Measurements from ENCODE around the gene CLSTN2. TPM values are rescaled to one million over a fixed set of nuclear protein-coding genes. Genes with fewer than 3 reads are reported as not detected.

CLSTN2 gene
- total RNA-seq = not detected

GRCh38 chr3:139935016-139935865, at the start of gene CLSTN2:
Gene CLSTN2 (plus strand): TSS chr3:139935185.
- Mint-ChIP-seq H3K27ac (no peak within 1 kb of the TSS), H3K4me3 (no peak within 1 kb of the TSS), H3K36me3 (ENCODE audit: low read depth) (no peaks in the 10 kb centered on the region), H3K27me3 (ENCODE audit: low read depth) (peaks cover 47% of the 10 kb centered on the region), H3K4me1 (ENCODE audit: low read depth) (peaks cover 11% of the 10 kb centered on the region), H3K9me3 (ENCODE audit: insufficient read depth) (no peaks in the 10 kb centered on the region)
- CTCF ChIA-PET = no interaction called here
- peak; percentile 69 for ATAC-seq
- POLR2A ChIA-PET = no interaction called here
- DNase-seq = peak; percentile 32

GRCh38 chr3:139887431-139887830, 47.6 kb upstream of the CLSTN2 start:
- ATAC-seq (no peak), DNase-seq (no peak)
- Mint-ChIP-seq H3K4me1 (ENCODE audit: low read depth) (no peaks in the 10 kb centered on the region), H3K36me3 (ENCODE audit: low read depth) (no peaks in the 10 kb centered on the region), H3K4me3 (no peak overlapping the region), H3K27ac (no peak overlapping the region), H3K9me3 (ENCODE audit: insufficient read depth) (no peaks in the 10 kb centered on the region), H3K27me3 (ENCODE audit: low read depth) (no peaks in the 10 kb centered on the region)
- POLR2A ChIA-PET = no interaction called here
- CTCF ChIA-PET = no interaction called here

- CTCF ChIA-PET = no interaction called here
- Mint-ChIP-seq H3K27ac (no peak overlapping the region), H3K9me3 (ENCODE audit: insufficient read depth) (no peaks in the 10 kb centered on the region), H3K27me3 (ENCODE audit: low read depth) (no peaks in the 10 kb centered on the region), H3K4me3 (no peak overlapping the region), H3K4me1 (ENCODE audit: low read depth) (no peaks in the 10 kb centered on the region), H3K36me3 (ENCODE audit: low read depth) (no peaks in the 10 kb centered on the region)
- DNase-seq (no peak), ATAC-seq (no peak)
- POLR2A ChIA-PET = no interaction called here
These were observed 46.3 kb upstream of the CLSTN2 start for GRCh38 chr3:139888561-139889140.

- Mint-ChIP-seq H3K4me3 (no peak overlapping the region), H3K27ac (no peak overlapping the region), H3K27me3 (ENCODE audit: low read depth) (no peaks in the 10 kb centered on the region), H3K9me3 (ENCODE audit: insufficient read depth) (no peaks in the 10 kb centered on the region), H3K4me1 (ENCODE audit: low read depth) (no peaks in the 10 kb centered on the region), H3K36me3 (ENCODE audit: low read depth) (no peaks in the 10 kb centered on the region)
- DNase-seq (no peak), ATAC-seq (no peak)
- POLR2A ChIA-PET = no interaction called here
- CTCF ChIA-PET = no interaction called here
These were observed 41.6 kb upstream of the CLSTN2 start for GRCh38 chr3:139893267-139893962.

- no peaks in the 10 kb centered on the region for H3K4me1 Mint-ChIP-seq (ENCODE audit: low read depth)
- ATAC-seq (no peak), DNase-seq (no peak)
- CTCF ChIA-PET = no interaction called here
- no peaks in the 10 kb centered on the region for H3K9me3 Mint-ChIP-seq (ENCODE audit: insufficient read depth)
- H3K27me3 Mint-ChIP-seq (ENCODE audit: low read depth) = no peaks in the 10 kb centered on the region
- no peak overlapping the region for H3K4me3 Mint-ChIP-seq
- POLR2A ChIA-PET = no interaction called here
- no peak overlapping the region for H3K27ac Mint-ChIP-seq
- no peaks in the 10 kb centered on the region for H3K36me3 Mint-ChIP-seq (ENCODE audit: low read depth)
These were observed 40.9 kb upstream of the CLSTN2 start for GRCh38 chr3:139893963-139894642.

- H3K4me3 Mint-ChIP-seq = no peak overlapping the region
- no peak overlapping the region for H3K27ac Mint-ChIP-seq
- CTCF ChIA-PET = no interaction called here
- no peaks in the 10 kb centered on the region for H3K9me3 Mint-ChIP-seq (ENCODE audit: insufficient read depth)
- no peaks in the 10 kb centered on the region for H3K4me1 Mint-ChIP-seq (ENCODE audit: low read depth)
- DNase-seq = no peak
- H3K27me3 Mint-ChIP-seq (ENCODE audit: low read depth) = no peaks in the 10 kb centered on the region
- ATAC-seq = no peak
- no peaks in the 10 kb centered on the region for H3K36me3 Mint-ChIP-seq (ENCODE audit: low read depth)
- POLR2A ChIA-PET = no interaction called here
These were observed 40.4 kb upstream of the CLSTN2 start for GRCh38 chr3:139894643-139894989.

GRCh38 chr3:139897759-139898158, 37.2 kb upstream of the CLSTN2 start:
- Mint-ChIP-seq H3K4me1 (ENCODE audit: low read depth) (no peaks in the 10 kb centered on the region), H3K27ac (no peak overlapping the region), H3K4me3 (no peak overlapping the region), H3K27me3 (ENCODE audit: low read depth) (no peaks in the 10 kb centered on the region), H3K36me3 (ENCODE audit: low read depth) (no peaks in the 10 kb centered on the region), H3K9me3 (ENCODE audit: insufficient read depth) (no peaks in the 10 kb centered on the region)
- ChIA-PET CTCF (no interaction called here), POLR2A (interaction anchor here (0.7 kb wide), 1 partner anchor 417 kb away, joined by 4 read pairs; no protein-coding TSS in a partner anchor)
- no peak for ATAC-seq
- no peak for DNase-seq

GRCh38 chr3:139906418-139906817, 28.6 kb upstream of the CLSTN2 start:
- no peaks in the 10 kb centered on the region for H3K36me3 Mint-ChIP-seq (ENCODE audit: low read depth)
- no peak overlapping the region for H3K27ac Mint-ChIP-seq
- H3K9me3 Mint-ChIP-seq (ENCODE audit: insufficient read depth) = no peaks in the 10 kb centered on the region
- no peaks in the 10 kb centered on the region for H3K4me1 Mint-ChIP-seq (ENCODE audit: low read depth)
- ChIA-PET CTCF (no interaction called here), POLR2A (no interaction called here)
- no peak overlapping the region for H3K4me3 Mint-ChIP-seq
- DNase-seq = no peak
- ATAC-seq = no peak
- no peaks in the 10 kb centered on the region for H3K27me3 Mint-ChIP-seq (ENCODE audit: low read depth)

GRCh38 chr3:139909811-139910210, 25.2 kb upstream of the CLSTN2 start:
- DNase-seq (no peak), ATAC-seq (no peak)
- no peaks in the 10 kb centered on the region for H3K9me3 Mint-ChIP-seq (ENCODE audit: insufficient read depth)
- CTCF ChIA-PET = no interaction called here
- H3K27ac Mint-ChIP-seq = no peak overlapping the region
- POLR2A ChIA-PET = no interaction called here
- no peaks in the 10 kb centered on the region for H3K36me3 Mint-ChIP-seq (ENCODE audit: low read depth)
- no peaks in the 10 kb centered on the region for H3K27me3 Mint-ChIP-seq (ENCODE audit: low read depth)
- H3K4me1 Mint-ChIP-seq (ENCODE audit: low read depth) = no peaks in the 10 kb centered on the region
- no peak overlapping the region for H3K4me3 Mint-ChIP-seq

- no peaks in the 10 kb centered on the region for H3K4me1 Mint-ChIP-seq (ENCODE audit: low read depth)
- H3K4me3 Mint-ChIP-seq = no peak overlapping the region
- no peaks in the 10 kb centered on the region for H3K36me3 Mint-ChIP-seq (ENCODE audit: low read depth)
- no peaks in the 10 kb centered on the region for H3K9me3 Mint-ChIP-seq (ENCODE audit: insufficient read depth)
- CTCF ChIA-PET = no interaction called here
- no peak for DNase-seq
- POLR2A ChIA-PET = no interaction called here
- no peak overlapping the region for H3K27ac Mint-ChIP-seq
- no peak for ATAC-seq
- no peaks in the 10 kb centered on the region for H3K27me3 Mint-ChIP-seq (ENCODE audit: low read depth)
These were observed 18.7 kb upstream of the CLSTN2 start for GRCh38 chr3:139916271-139916670.

- CTCF ChIA-PET = no interaction called here
- peaks cover 2% of the 10 kb centered on the region for H3K27me3 Mint-ChIP-seq (ENCODE audit: low read depth)
- no peak for DNase-seq
- no peaks in the 10 kb centered on the region for H3K9me3 Mint-ChIP-seq (ENCODE audit: insufficient read depth)
- H3K27ac Mint-ChIP-seq = no peak overlapping the region
- ATAC-seq = no peak
- no peaks in the 10 kb centered on the region for H3K36me3 Mint-ChIP-seq (ENCODE audit: low read depth)
- POLR2A ChIA-PET = no interaction called here
- no peaks in the 10 kb centered on the region for H3K4me1 Mint-ChIP-seq (ENCODE audit: low read depth)
- H3K4me3 Mint-ChIP-seq = no peak overlapping the region
These were observed 17.7 kb upstream of the CLSTN2 start for GRCh38 chr3:139917226-139917785.

Data from activated CD8-positive, alpha-beta T cell treated with anti-CD3 and anti-CD28 coated beads, Interleukin-2, amount 10 ng/mL, durations not matched to agents 7 days and 5 days (primary cell).